Activated CD8-positive, alpha-beta T cell treated with anti-CD3 and anti-CD28 coated beads for 36 hours (primary cell): Measurements from ENCODE around the gene ZFAND6. TPM values are rescaled to one million over a fixed set of nuclear protein-coding genes. Genes with fewer than 3 reads are reported as not detected.

Experiments used
- ATAC-seq: fragments of 200-7000 bp; cut with Tn5 transposase; one replicate; pipeline ENCODE4 v1.10.0; 2021; ENCODE audit warnings: mild to moderate bottlenecking, moderate library complexity
- CTCF ChIA-PET: fragments of 350-600 bp; sonication (Branson Sonifier 250); formaldehyde crosslinking; loops from one replicate; lab custom pipeline; 2021; ENCODE audit warnings: antibody characterized with exemption; lab: Charles Lee
- POLR2A ChIA-PET: fragments of 350-600 bp; sonication (Branson Sonifier 250); formaldehyde crosslinking; loops from one replicate; lab custom pipeline; 2021; ENCODE audit warnings: antibody characterized with exemption; lab: Charles Lee
- DNase-seq: peaks from one replicate; pipeline ENCODE4 v3.0.0-alpha.2; 2020
- H3K27ac Mint-ChIP-seq: one replicate; pipeline ENCODE4 v1.8.0; 2021; ENCODE audit warnings: mild to moderate bottlenecking, mixed read lengths
- H3K27me3 Mint-ChIP-seq: one replicate; pipeline ENCODE4 v1.8.0; 2021; ENCODE audit warnings: mixed read lengths
- H3K36me3 Mint-ChIP-seq: one replicate; pipeline ENCODE4 v1.8.0; 2021; ENCODE audit warnings: low read depth, mixed read lengths
- H3K4me1 Mint-ChIP-seq: one replicate; pipeline ENCODE4 v1.8.0; 2021; ENCODE audit warnings: low read depth, mixed read lengths
- H3K4me3 Mint-ChIP-seq: one replicate; pipeline ENCODE4 v1.8.0; 2021; ENCODE audit warnings: mild to moderate bottlenecking, moderate library complexity, mixed read lengths
- H3K9me3 Mint-ChIP-seq: one replicate; pipeline ENCODE4 v1.8.0; 2021; ENCODE audit warnings: mixed read lengths
- CTCF ChIP-seq: fragments of 200-600 bp; IDR thresholded peaks from one replicate; pipeline ENCODE4 v1.8.0; 2022; ENCODE audit warnings: antibody characterized with exemption, mild to moderate bottlenecking
- intact Hi-C: fragments of 100-400 bp; cut with micrococcal nuclease; formaldehyde crosslinking; loops from one replicate; pipeline ENCODE4 v1.10.0; 2022
- total RNA-seq, 2 experiments: library from RNA; stranded (reverse); gene quantifications; one replicate each; pipeline ENCODE4 v1.2.3, GENCODE V29; 2021

ZFAND6 gene
- total RNA-seq, 2 experiments from 2014 or later, result 29.6 to 30.7 TPM

GRCh38 chr15:80172401-80172800 is 112.9 kb downstream of the ZFAND6 start:
- TF ChIP-seq CTCF, result no peak
- no peak for ATAC-seq
- CTCF ChIA-PET, result interaction anchor here (0.6 to 2.6 kb wide), 13 partner anchors 8 to 319 kb away, joined by 3 to 16 read pairs (median 5); no protein-coding TSS in a partner anchor
- no peaks in the 10 kb centered on the region for H3K27me3 Mint-ChIP-seq
- H3K36me3 Mint-ChIP-seq, result peaks cover 24% of the 10 kb centered on the region
- no peak overlapping the region for H3K27ac Mint-ChIP-seq
- POLR2A ChIA-PET, result no interaction called here
- no peaks in the 10 kb centered on the region for H3K9me3 Mint-ChIP-seq
- intact Hi-C loops, result no loop called here
- DNase-seq, result no peak
- H3K4me3 Mint-ChIP-seq, result no peak overlapping the region
- H3K4me1 Mint-ChIP-seq, result no peaks in the 10 kb centered on the region

GRCh38 chr15:80173022-80173759 is 113.7 kb downstream of the ZFAND6 start:
- no peak overlapping the region for H3K27ac Mint-ChIP-seq

GRCh38 chr15:80174017-80174746 is 114.7 kb downstream of the ZFAND6 start:
- DNase-seq (no peak), ATAC-seq (no peak)
- Mint-ChIP-seq H3K27ac (no peak overlapping the region), H3K36me3 (peaks cover 29% of the 10 kb centered on the region), H3K9me3 (no peaks in the 10 kb centered on the region), H3K4me1 (no peaks in the 10 kb centered on the region), H3K4me3 (no peak overlapping the region), H3K27me3 (no peaks in the 10 kb centered on the region)
- ChIA-PET POLR2A (interaction anchor here (1.0 kb wide), 1 partner anchor 343 kb away, joined by 3 read pairs; no protein-coding TSS in a partner anchor), CTCF (interaction anchor here (0.9 to 2.6 kb wide), 13 partner anchors 7 to 562 kb away, joined by 3 to 16 read pairs (median 5); no protein-coding TSS in a partner anchor)
- no peak for TF ChIP-seq CTCF
- intact Hi-C loops, result no loop called here

More at GRCh38 chr15:80173022-80173759, 113.7 kb downstream of the ZFAND6 start:
- ChIA-PET CTCF (interaction anchor here (0.6 to 2.6 kb wide), 19 partner anchors 8 to 561 kb away, joined by 3 to 16 read pairs (median 4); no protein-coding TSS in a partner anchor), POLR2A (interaction anchor here (1.0 kb wide), 1 partner anchor 342 kb away, joined by 3 read pairs; no protein-coding TSS in a partner anchor)
- Mint-ChIP-seq H3K27me3 (no peaks in the 10 kb centered on the region), H3K4me1 (no peaks in the 10 kb centered on the region), H3K36me3 (peaks cover 25% of the 10 kb centered on the region), H3K9me3 (no peaks in the 10 kb centered on the region), H3K4me3 (no peak overlapping the region)
- intact Hi-C loops, result no loop called here
- TF ChIP-seq CTCF, result peak; percentile 67
- ATAC-seq (peak; percentile 95), DNase-seq (peak; percentile 82)

GRCh38 chr15:80175436-80175835 is 116.0 kb downstream of the ZFAND6 start:
- Mint-ChIP-seq H3K27me3 (no peaks in the 10 kb centered on the region), H3K4me1 (no peaks in the 10 kb centered on the region), H3K27ac (no peak overlapping the region), H3K9me3 (no peaks in the 10 kb centered on the region), H3K4me3 (no peak overlapping the region), H3K36me3 (peaks cover 31% of the 10 kb centered on the region)
- CTCF ChIA-PET, result no interaction called here
- intact Hi-C loops, result no loop called here
- no peak for TF ChIP-seq CTCF
- POLR2A ChIA-PET, result interaction anchor here (0.9 kb wide), 1 partner anchor 22 kb away, joined by 4 read pairs; no protein-coding TSS in a partner anchor
- DNase-seq (no peak), ATAC-seq (no peak)
